Right atrium auricular region (tissue), 2 donors: ENCODE data around the gene CACNA1B. TPM values are rescaled to one million over a fixed set of nuclear protein-coding genes. Genes with fewer than 3 reads are reported as not detected.

Experiments used
- DNase-seq: peaks from one replicate; pipeline ENCODE4 v3.0.0-alpha.2; 2019; ENCODE audit warnings: low spot score
- H3K27ac ChIP-seq, 2 donors: fragments of 200-600 bp; sonication (generic); 1 replicate in 1 of 2; 2 replicates in 1 of 2; pipeline ENCODE4 v1.5.1; 2016 to 2019
- H3K27me3 ChIP-seq, 2 donors: fragments of 200-600 bp; sonication (generic); one replicate each; pipeline versions ENCODE4 v1.5.1 to v1.6.0; 2017 to 2019
- H3K36me3 ChIP-seq: fragments of 200-600 bp; sonication (generic); one replicate; pipeline ENCODE4 v1.5.1; 2016
- H3K4me1 ChIP-seq, 2 donors: fragments of 200-600 bp; sonication (generic); one replicate each; pipeline versions ENCODE4 v1.5.1 to v1.6.0; 2017 to 2019
- H3K4me3 ChIP-seq, 2 donors: fragments of 200-600 bp; sonication (generic); 1 replicate in 1 of 2; 2 replicates in 1 of 2; pipeline ENCODE4 v1.5.1; 2017 to 2019; ENCODE audit warnings: mild to moderate bottlenecking in 1 of 2, moderate library complexity in 1 of 2
- H3K9me3 ChIP-seq, 2 donors: fragments of 200-600 bp; sonication (generic); one replicate each; pipeline ENCODE4 v1.5.1; 2019
- CTCF ChIP-seq, 2 donors: fragments of 200-600 bp; sonication (generic); IDR thresholded peaks; one replicate each; pipeline ENCODE4 v1.5.1; 2019; ENCODE audit warnings: antibody characterized with exemption in 2 of 2
- total RNA-seq, 2 donors: library from RNA; depleted of rRNA; stranded (reverse); fragments of >200 nt; gene quantifications; one replicate each; pipeline ENCODE4 v1.1.0, GENCODE V29; 2016

CACNA1B gene
- total RNA-seq, 2 donors from 2014 or later, result 0.04 to 0.41 TPM

- H3K27ac ChIP-seq, result no peak overlapping the region
- H3K4me1 ChIP-seq, result no peaks in the 10 kb centered on the region
- H3K27me3 ChIP-seq, result no peaks in the 10 kb centered on the region
- H3K36me3 ChIP-seq, result no peaks in the 10 kb centered on the region
- no peak overlapping the region for H3K4me3 ChIP-seq
- no peak for TF ChIP-seq CTCF (IDR thresholded peaks at IDR 0.05)
- no peaks in the 10 kb centered on the region for H3K9me3 ChIP-seq
- peak; percentile 36 for DNase-seq
Observed at GRCh38 chr9:137973829-137974416, 96.3 kb downstream of the CACNA1B start.

GRCh38 chr9:137974746-137975526 lies 97.4 kb downstream of the CACNA1B start:
- H3K4me1 ChIP-seq, result no peaks in the 10 kb centered on the region
- no peaks in the 10 kb centered on the region for H3K36me3 ChIP-seq
- H3K27ac ChIP-seq, result no peak overlapping the region
- DNase-seq, result peak; percentile 43
- H3K9me3 ChIP-seq, result no peaks in the 10 kb centered on the region
- no peak overlapping the region for H3K4me3 ChIP-seq
- no peaks in the 10 kb centered on the region for H3K27me3 ChIP-seq
- TF ChIP-seq CTCF (IDR thresholded peaks at IDR 0.05), result no peak

- Histone ChIP-seq H3K27me3 (no peaks in the 10 kb centered on the region), H3K27ac (no peak overlapping the region), H3K36me3 (no peaks in the 10 kb centered on the region), H3K4me1 (no peaks in the 10 kb centered on the region), H3K9me3 (no peaks in the 10 kb centered on the region), H3K4me3 (no peak overlapping the region)
- DNase-seq, result no peak
- no peak for TF ChIP-seq CTCF (IDR thresholded peaks at IDR 0.05)
Observed at GRCh38 chr9:137975527-137975913, 97.9 kb downstream of the CACNA1B start.

- Histone ChIP-seq H3K4me1 (no peaks in the 10 kb centered on the region), H3K4me3 (no peak overlapping the region)
- no peak for DNase-seq
Observed at GRCh38 chr9:137975936-137976565, 98.5 kb downstream of the CACNA1B start.

GRCh38 chr9:137977571-137978261 lies 100.1 kb downstream of the CACNA1B start:
- TF ChIP-seq CTCF (IDR thresholded peaks at IDR 0.05), result no peak
- no peak overlapping the region for H3K27ac ChIP-seq
- no peaks in the 10 kb centered on the region for H3K27me3 ChIP-seq
- no peaks in the 10 kb centered on the region for H3K4me1 ChIP-seq
- no peak overlapping the region for H3K4me3 ChIP-seq
- H3K9me3 ChIP-seq, result no peaks in the 10 kb centered on the region
- no peak for DNase-seq
- H3K36me3 ChIP-seq, result no peaks in the 10 kb centered on the region

More at GRCh38 chr9:137975936-137976565, 98.5 kb downstream of the CACNA1B start:
- no peak for TF ChIP-seq CTCF (IDR thresholded peaks at IDR 0.05)
- H3K36me3 ChIP-seq, result no peaks in the 10 kb centered on the region
- H3K27me3 ChIP-seq, result no peaks in the 10 kb centered on the region
- no peaks in the 10 kb centered on the region for H3K9me3 ChIP-seq
- no peak overlapping the region for H3K27ac ChIP-seq
